ENCODE results near the gene SRGAP2C.
"Not testable (repeated sequence)": the region's sequence is repeated elsewhere in the genome, so short reads cannot be mapped to it uniquely, and the experiment has no call there.

DNA sequence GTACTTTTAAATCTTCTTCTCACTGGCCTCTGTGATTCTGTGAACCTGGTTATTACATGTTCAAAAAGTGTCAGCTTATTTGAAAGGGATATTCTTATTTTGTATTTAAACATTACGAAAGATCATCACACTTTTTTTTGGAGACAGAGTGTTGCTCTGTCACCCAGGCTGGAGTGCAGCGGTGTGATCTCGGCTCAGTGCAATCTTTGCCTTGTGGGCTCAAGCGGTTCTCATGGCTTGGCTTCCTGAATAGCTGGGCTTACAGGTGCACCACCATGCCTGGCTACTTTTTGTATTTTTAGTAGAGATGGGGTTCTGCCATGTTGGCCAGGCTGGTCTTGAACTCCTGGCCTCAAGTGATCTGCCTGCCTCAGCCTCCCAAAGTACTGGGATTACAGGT is 82.3 kb downstream of the SRGAP2C start:
- TF ChIP-seq, protein P1, sequence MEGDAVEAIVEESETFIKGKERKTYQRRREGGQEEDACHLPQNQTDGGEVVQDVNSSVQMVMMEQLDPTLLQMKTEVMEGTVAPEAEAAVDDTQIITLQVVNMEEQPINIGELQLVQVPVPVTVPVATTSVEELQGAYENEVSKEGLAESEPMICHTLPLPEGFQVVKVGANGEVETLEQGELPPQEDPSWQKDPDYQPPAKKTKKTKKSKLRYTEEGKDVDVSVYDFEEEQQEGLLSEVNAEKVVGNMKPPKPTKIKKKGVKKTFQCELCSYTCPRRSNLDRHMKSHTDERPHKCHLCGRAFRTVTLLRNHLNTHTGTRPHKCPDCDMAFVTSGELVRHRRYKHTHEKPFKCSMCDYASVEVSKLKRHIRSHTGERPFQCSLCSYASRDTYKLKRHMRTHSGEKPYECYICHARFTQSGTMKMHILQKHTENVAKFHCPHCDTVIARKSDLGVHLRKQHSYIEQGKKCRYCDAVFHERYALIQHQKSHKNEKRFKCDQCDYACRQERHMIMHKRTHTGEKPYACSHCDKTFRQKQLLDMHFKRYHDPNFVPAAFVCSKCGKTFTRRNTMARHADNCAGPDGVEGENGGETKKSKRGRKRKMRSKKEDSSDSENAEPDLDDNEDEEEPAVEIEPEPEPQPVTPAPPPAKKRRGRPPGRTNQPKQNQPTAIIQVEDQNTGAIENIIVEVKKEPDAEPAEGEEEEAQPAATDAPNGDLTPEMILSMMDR (IDR thresholded peaks at IDR 0.05), result not testable (repeated sequence)
- TF ChIP-seq POLR2A (IDR thresholded peaks at IDR 0.05), result not testable (repeated sequence)
